Cardiac septum (tissue), 1 donor: ENCODE measurements around the gene OR1G1. TPM values are rescaled to one million over a fixed set of nuclear protein-coding genes. Genes with fewer than 3 reads are reported as not detected.
"Not testable (repeated sequence)": the region's sequence is repeated elsewhere in the genome, so short reads cannot be mapped to it uniquely, and the experiment has no call there.

Experiments used
- DNase-seq: peaks from one replicate; pipeline ENCODE4 v3.0.0-alpha.2; 2020; ENCODE audit warnings: low spot score
- intact Hi-C: fragments of 100-400 bp; cut with DNase I; formaldehyde crosslinking; loops from one replicate; pipeline ENCODE4 v1.14.0; 2022
- long read RNA-seq: library from polyadenylated mRNA; unstranded; transcript quantifications from one replicate; pipeline ENCODE4 v2.0.0, GENCODE V29; 2021
- total RNA-seq: library from RNA; stranded (reverse); fragmentation: NEBNext Ultra II Directional; extraction: Animal tissue kit (Norgen Biotek cat#: 25700); gene quantifications from one replicate; pipeline ENCODE4 v1.2.1, GENCODE V29; 2021
- donor health status: DM: no; HTN: no; CAD: no.

Gene OR1G1
- not detected for total RNA-seq
- long read RNA-seq: 0 reads

DNA sequence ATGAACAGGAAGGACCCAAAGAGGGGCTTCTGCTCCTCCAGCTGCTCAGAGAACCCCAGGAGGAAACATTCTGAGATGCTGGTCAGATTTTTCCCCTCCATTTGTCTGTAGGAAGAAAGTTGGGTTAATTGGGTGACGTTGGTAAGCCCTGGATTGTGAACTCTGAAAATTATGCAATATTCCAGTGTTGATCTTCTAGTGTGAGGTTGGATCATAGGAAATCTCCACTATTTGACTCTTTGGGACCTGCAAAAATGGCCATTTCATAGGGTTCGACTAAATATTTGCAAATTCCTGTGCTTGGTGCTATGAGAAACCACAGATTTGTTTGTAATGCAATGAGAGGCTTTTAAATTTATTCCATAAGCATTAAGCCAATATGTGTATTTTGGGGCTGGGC lies at the start of gene OR1G1:
Gene OR1G1 (minus strand): TSS at position 101 of the 400 bp plus-strand sequence. CDS start 0 bp downstream, at position 101.
- intact Hi-C loops: no loop called here
- no peak for DNase-seq

DNA sequence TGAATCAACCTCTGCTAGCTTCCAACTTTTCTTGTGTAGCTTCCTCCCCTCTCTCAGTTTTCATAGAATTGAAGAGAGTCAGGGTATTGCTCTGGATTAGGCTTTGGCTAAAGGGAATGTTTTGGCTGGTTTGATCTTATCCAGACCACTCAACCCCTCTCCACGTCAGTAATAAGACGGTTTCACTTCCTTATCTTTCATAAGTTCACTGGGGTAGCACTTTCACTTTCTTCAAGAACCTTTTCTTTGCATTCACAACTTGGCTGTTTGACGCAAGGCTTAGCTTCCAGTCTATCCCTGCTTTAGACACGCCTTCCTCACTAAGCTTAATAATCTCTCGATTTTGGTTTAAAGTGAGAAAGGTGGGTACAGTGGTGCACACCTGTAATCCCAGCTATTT lies 40.2 kb upstream of the OR1G1 start:
- intact Hi-C loops: no loop called here
- no peak for DNase-seq

DNA sequence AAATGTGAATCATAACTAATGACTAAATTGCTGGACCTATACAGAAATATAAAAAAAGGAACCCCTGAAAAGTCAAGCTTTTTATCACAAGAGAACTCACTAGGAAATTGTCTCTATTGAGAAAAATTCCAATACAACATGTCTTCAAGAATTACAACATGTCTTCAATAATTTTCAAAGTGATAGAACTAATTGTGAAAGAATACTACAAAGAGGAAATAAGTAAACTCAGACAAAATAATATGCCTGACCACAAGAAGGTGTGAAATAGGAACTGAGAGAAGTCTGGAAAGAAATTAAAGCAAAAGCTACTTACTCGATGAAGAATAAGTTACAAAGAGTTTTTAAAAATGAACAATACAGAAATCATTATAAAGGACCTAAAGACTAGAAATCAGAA lies 29.9 kb upstream of the OR1G1 start:
- DNase-seq: no peak
- intact Hi-C loops: no loop called here

DNA sequence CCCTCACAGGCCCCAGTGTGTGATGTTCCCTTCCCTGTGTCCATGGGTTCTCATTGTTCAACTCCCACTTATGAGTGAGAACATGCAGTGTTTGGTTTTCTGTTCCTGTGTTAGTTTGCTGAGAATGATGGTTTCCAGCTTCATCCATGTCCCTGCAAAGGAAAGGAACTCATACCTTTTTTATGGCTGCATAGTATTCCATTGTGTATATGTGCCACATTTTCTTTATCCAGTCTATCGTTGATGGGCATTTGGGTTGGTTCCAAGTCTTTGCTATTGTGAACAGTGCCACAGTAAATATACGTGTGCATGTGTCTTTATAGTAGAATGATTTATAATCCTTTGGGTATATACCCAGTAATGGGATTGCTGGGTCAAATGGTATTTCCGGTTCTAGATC lies 10.1 kb upstream of the OR1G1 start:
- DNase-seq: not testable (repeated sequence)

DNA sequence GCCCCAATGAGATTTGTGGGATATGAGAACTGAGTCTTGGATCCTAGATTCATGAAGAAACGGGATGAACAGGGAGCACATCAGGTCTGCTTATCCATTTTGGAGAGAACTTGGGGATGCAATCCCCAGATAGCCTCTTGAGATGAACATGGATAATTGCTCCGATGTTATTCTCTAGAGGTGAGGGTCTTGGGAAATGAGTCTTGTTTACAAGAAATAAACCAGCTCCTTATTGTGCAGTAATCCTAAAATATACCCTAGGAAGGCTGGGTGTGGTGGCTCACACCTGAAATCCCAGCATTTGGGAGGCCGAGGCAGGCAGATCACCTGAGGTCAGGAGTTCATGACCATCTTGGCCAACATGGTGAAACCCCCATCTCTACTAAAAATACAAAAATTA lies 23.0 kb downstream of the OR1G1 start, which contains the start of gene OR1D2:
Gene OR1D2 (minus strand): TSS at position 101 of the 400 bp plus-strand sequence. CDS start 11,426 bp downstream, outside the sequence.
- intact Hi-C loops: no loop called here
- DNase-seq: no peak

More for the DNA sequence above, 10.1 kb upstream of the OR1G1 start:
- intact Hi-C loops: not testable (repeated sequence)

Other genes with a start within 250 kb of the OR1G1 start
- not detected for gene OR1D5, start 63.9 kb downstream of the OR1G1 start, total RNA-seq
- not detected for gene OR1D2, start 23.1 kb downstream of the OR1G1 start, total RNA-seq
- not detected for gene OR1A2, start 70.0 kb upstream of the OR1G1 start, total RNA-seq
- gene OR1A1, start 80.1 kb upstream of the OR1G1 start, total RNA-seq: not detected
- gene OR3A1, start 170.8 kb upstream of the OR1G1 start, total RNA-seq: not detected